Lung (tissue), 12 donors: ENCODE measurements around the gene CEP104. TPM values are rescaled to one million over a fixed set of nuclear protein-coding genes. Genes with fewer than 3 reads are reported as not detected.

Experiments
- ATAC-seq: fragments of 200-7000 bp; cut with Tn5 transposase; one replicate; pipeline ENCODE4 v1.9.1; 2020; ENCODE audit warnings: moderate number of reproducible peaks; ENCODE audit not compliant: insufficient read depth, low FRiP score
- DNase-seq, 3 donors: peaks; one replicate each; pipeline ENCODE4 v3.0.0-alpha.2; 2013 to 2017
- H3K27ac ChIP-seq, 2 donors: one replicate each; pipeline ENCODE4 v1.5.1; 2013; ENCODE audit warnings: mild to moderate bottlenecking in 2 of 2, moderate library complexity in 2 of 2, control low read depth in 1 of 2, inconsistent platforms in 1 of 2, low read depth in 1 of 2, low read length in 1 of 2
- H3K27me3 ChIP-seq, 3 donors: one replicate each; pipeline ENCODE4 v1.5.1; 2013; ENCODE audit warnings: low read length in 2 of 3; ENCODE audit not compliant: control insufficient read depth in 3 of 3, insufficient read depth in 3 of 3
- H3K36me3 ChIP-seq, 4 donors: one replicate each; pipeline ENCODE4 v1.5.1; 2013; ENCODE audit warnings: low read length in 4 of 4, mild to moderate bottlenecking in 1 of 4, moderate library complexity in 1 of 4; ENCODE audit not compliant: control insufficient read depth in 4 of 4, insufficient read depth in 4 of 4
- H3K4me1 ChIP-seq, 5 donors: one replicate each; pipeline ENCODE4 v1.5.1; 2013; ENCODE audit warnings: low read length in 5 of 5, mild to moderate bottlenecking in 2 of 5, moderate library complexity in 1 of 5; ENCODE audit not compliant: control insufficient read depth in 5 of 5, insufficient read depth in 5 of 5
- H3K4me3 ChIP-seq: one replicate; pipeline ENCODE4 v1.5.1; 2013; ENCODE audit warnings: mild to moderate bottlenecking, control low read depth, moderate library complexity
- H3K9ac ChIP-seq, 2 donors: one replicate each; pipeline ENCODE4 v1.5.1; 2013; ENCODE audit warnings: low read length in 2 of 2, control low read depth in 1 of 2; ENCODE audit not compliant: insufficient read depth in 1 of 2
- H3K9me3 ChIP-seq, 4 donors: one replicate each; pipeline ENCODE4 v1.5.1; 2013; ENCODE audit warnings: low read length in 3 of 4, mild to moderate bottlenecking in 1 of 4, moderate library complexity in 1 of 4; ENCODE audit not compliant: control insufficient read depth in 4 of 4, insufficient read depth in 3 of 4
- CTCF ChIP-seq: IDR thresholded peaks from 2 replicates; pipeline ENCODE4 v1.5.1; 2012; ENCODE audit warnings: mild to moderate bottlenecking; ENCODE audit errors: control extremely low read depth, extremely low read depth
- WGBS, 2 donors: extraction: QIAGEN DNeasy Blood & Tissue Kit; methylation state at CpG; one replicate each; pipeline ENCODE4 v1.1.7; 2013; 5-methylcytosine and 5-hydroxymethylcytosine counted together
- polyA plus RNA-seq, 2 donors: library from polyadenylated mRNA; stranded (reverse); fragments of 200-250 nt; gene quantifications; one replicate each; pipeline ENCODE4 v1.2.1, GENCODE V29; 2013
- total RNA-seq, 2 donors: library from RNA; depleted of rRNA in 1 of 2; stranded (reverse); fragments of >200 nt in 1 of 2; gene quantifications; one replicate each; pipeline ENCODE4 v1.2.1, GENCODE V29; 2014 to 2021
- donor health status: control.
- donor health status: control.
- donor health status: Bipolar disorder and iron deficiency.
- donor health status: healthy.
- donor health status: DM: yes; HTN: yes; CAD: no.

CEP104 gene
- total and polyA plus RNA-seq, 4 donors: 8.9 to 56.5 (median 25.5) TPM

GRCh38 chr1:3883194-3883925, 26.3 kb upstream of the CEP104 start:
- no peak for TF ChIP-seq CTCF
- Histone ChIP-seq H3K9me3 (peaks cover 0 to 4% (median 1%) of the 10 kb centered on the region in 4 donors), H3K9ac (no peak overlapping the region), H3K27me3 (no peaks in the 10 kb centered on the region), H3K36me3 (peaks cover 10 to 42% (median 26%) of the 10 kb centered on the region in 4 donors), H3K27ac (no peak overlapping the region), H3K4me3 (no peak overlapping the region), H3K4me1 (no peaks in the 10 kb centered on the region)
- ATAC-seq (no peak), DNase-seq (no peak)
- WGBS, 2 donors: 94 to 95% methylated on average over 18 of the region's 18 CpGs

GRCh38 chr1:3881193-3881480, 24.1 kb upstream of the CEP104 start:
- Histone ChIP-seq H3K9me3 (peaks cover 0 to 6% (median 2%) of the 10 kb centered on the region in 4 donors), H3K27me3 (no peaks in the 10 kb centered on the region), H3K4me1 (no peaks in the 10 kb centered on the region), H3K27ac (no peak overlapping the region), H3K36me3 (peaks cover 8 to 38% (median 20%) of the 10 kb centered on the region in 4 donors), H3K9ac (no peak overlapping the region), H3K4me3 (no peak overlapping the region)
- 56 to 68% methylated on average over 5 of the region's 5 CpGs for WGBS, 2 donors
- no peak for TF ChIP-seq CTCF
- DNase-seq: no peak
- no peak for ATAC-seq

- no peak overlapping the region for H3K4me3 ChIP-seq
- ATAC-seq: no peak
- H3K27me3 ChIP-seq: no peaks in the 10 kb centered on the region
- no peak overlapping the region for H3K9ac ChIP-seq
- H3K9me3 ChIP-seq: peaks cover 0 to 6% (median 2%) of the 10 kb centered on the region in 4 donors
- no peaks in the 10 kb centered on the region for H3K4me1 ChIP-seq
- H3K36me3 ChIP-seq: peaks cover 6 to 40% (median 20%) of the 10 kb centered on the region in 4 donors
- no peak overlapping the region for H3K27ac ChIP-seq
- 64 to 88% methylated on average over 20 of the region's 20 CpGs for WGBS, 2 donors
- no peak for DNase-seq
- TF ChIP-seq CTCF: no peak
These were observed 23.6 kb upstream of the CEP104 start for GRCh38 chr1:3880429-3881192.
